K562 (cell line): Measurements from ENCODE around the gene P3H1.

Experiments used
- POLR2A ChIP-seq: fragments of 450-650 bp; conservative IDR thresholded peaks from 2 replicates; pipeline ENCODE4 v1.6.1; 2016
- ZHX1 ChIP-seq: fragments of 150-350 bp; conservative IDR thresholded peaks from 2 replicates; pipeline ENCODE4 v1.6.1; 2014; ENCODE audit warnings: low read length

- TF ChIP-seq ZHX1 = no peak
- TF ChIP-seq POLR2A = no peak
Measured at GRCh38 chr1:42793824-42794223, 27.0 kb upstream of the P3H1 start.
